OCI-LY3 (cell line): ENCODE data around the gene CHN2.

Experiments
- H2AFZ ChIP-seq: fragments of 200-600, 300-600 bp; shearing (Covaris generic); 2 replicates; pipeline ENCODE4 v1.6.0; 2014; ENCODE audit warnings: antibody characterized with exemption, low read depth, low read length
- H3K27ac ChIP-seq: fragments of 200-600, 300-600 bp; sonication (generic); 2 replicates; pipeline ENCODE4 v1.5.1; 2014; ENCODE audit warnings: mild to moderate bottlenecking, low read length, moderate library complexity, mixed read lengths
- H3K27me3 ChIP-seq: fragments of 200-600, 300-600 bp; sonication (generic); 2 replicates; pipeline ENCODE4 v1.6.1; 2014; ENCODE audit warnings: low read depth, low read length, mixed read lengths
- H3K36me3 ChIP-seq: fragments of 200-600, 300-600 bp; sonication (generic); replicated peaks from 2 replicates; pipeline ENCODE3; 2014; ENCODE audit warnings: low read depth, low read length, mixed read lengths
- H3K4me1 ChIP-seq: fragments of 300-600, 200-600 bp; sonication (generic); 2 replicates; pipeline ENCODE4 v1.6.1; 2014; ENCODE audit warnings: low read length, mixed read lengths
- H3K4me2 ChIP-seq: fragments of 200-600, 300-600 bp; sonication (generic); 2 replicates; pipeline ENCODE4 v1.6.1; 2014; ENCODE audit warnings: low read length, mixed read lengths
- H3K4me3 ChIP-seq: fragments of 300-600, 200-600 bp; sonication (generic); 2 replicates; pipeline ENCODE4 v1.5.1; 2014; ENCODE audit warnings: antibody characterized with exemption, mild to moderate bottlenecking, low read length, moderate library complexity
- H3K79me2 ChIP-seq: fragments of 300-600, 200-600 bp; shearing (Covaris generic); 2 replicates; pipeline ENCODE4 v1.6.1; 2014; ENCODE audit warnings: mild to moderate bottlenecking, low read length, mixed read lengths
- H3K9ac ChIP-seq: fragments of 300-600, 200-600 bp; shearing (Covaris generic); 2 replicates; pipeline ENCODE4 v1.6.0; 2014; ENCODE audit warnings: mild to moderate bottlenecking, low read length, moderate library complexity
- H3K9me3 ChIP-seq: fragments of 200-600, 300-600 bp; shearing (Covaris generic); 2 replicates; pipeline ENCODE4 v1.6.1; 2014; ENCODE audit warnings: low read length, mixed read lengths; ENCODE audit not compliant: insufficient read depth
- H4K20me1 ChIP-seq: fragments of 200-600, 300-600 bp; sonication (generic); 2 replicates; pipeline ENCODE4 v1.6.1; 2016; ENCODE audit warnings: low read length, mixed read lengths; ENCODE audit not compliant: insufficient read depth
- CTCF ChIP-seq: fragments of 200-600, 300-600 bp; sonication (generic); IDR thresholded peaks from 2 replicates; pipeline ENCODE4 v1.5.1; 2014; ENCODE audit warnings: antibody characterized with exemption, low read length, low read depth
- EZH2phosphoT487 ChIP-seq: fragments of 200-600 bp; shearing (Covaris generic); IDR thresholded peaks from 2 replicates; pipeline ENCODE4 v1.6.1; 2018; ENCODE audit warnings: antibody characterized with exemption, mixed run types, low read depth

The CHN2 gene

GRCh38 chr7:29414216-29414615, 219.6 kb downstream of the CHN2 start:
- TF ChIP-seq EZH2phosphoT487 (no peak), CTCF (no peak)
- H3K9ac ChIP-seq = no peak overlapping the region
- H3K27ac ChIP-seq = no peak overlapping the region
- H4K20me1 ChIP-seq = no peaks in the 10 kb centered on the region
- no peaks in the 10 kb centered on the region for H3K36me3 ChIP-seq
- no peaks in the 10 kb centered on the region for H3K79me2 ChIP-seq
- H3K4me2 ChIP-seq = no peak overlapping the region
- H2AFZ ChIP-seq = no peak overlapping the region
- H3K9me3 ChIP-seq = no peaks in the 10 kb centered on the region
- no peak overlapping the region for H3K4me3 ChIP-seq
- H3K4me1 ChIP-seq = no peaks in the 10 kb centered on the region
- no peaks in the 10 kb centered on the region for H3K27me3 ChIP-seq

GRCh38 chr7:29415215-29415614, 220.6 kb downstream of the CHN2 start:
- no peak overlapping the region for H3K4me2 ChIP-seq

GRCh38 chr7:29416276-29416937, 221.8 kb downstream of the CHN2 start:
- Histone ChIP-seq H3K36me3 (no peaks in the 10 kb centered on the region), H2AFZ (no peak overlapping the region), H3K4me1 (no peaks in the 10 kb centered on the region)

More at GRCh38 chr7:29415215-29415614, 220.6 kb downstream of the CHN2 start:
- Histone ChIP-seq H3K4me3 (no peak overlapping the region), H4K20me1 (no peaks in the 10 kb centered on the region), H3K27me3 (peaks cover 2% of the 10 kb centered on the region; the same call in 1 of the 2 replicates), H3K27ac (no peak overlapping the region), H3K79me2 (no peaks in the 10 kb centered on the region), H2AFZ (no peak overlapping the region), H3K9ac (no peak overlapping the region), H3K36me3 (no peaks in the 10 kb centered on the region), H3K9me3 (no peaks in the 10 kb centered on the region), H3K4me1 (no peaks in the 10 kb centered on the region)
- no peak for TF ChIP-seq EZH2phosphoT487
- no peak for TF ChIP-seq CTCF

GRCh38 chr7:29416938-29417305, 222.3 kb downstream of the CHN2 start:
- H3K4me3 ChIP-seq = no peak overlapping the region
- H3K36me3 ChIP-seq = no peaks in the 10 kb centered on the region
- no peaks in the 10 kb centered on the region for H3K79me2 ChIP-seq
- no peak overlapping the region for H3K4me2 ChIP-seq
- peaks cover 19% of the 10 kb centered on the region for H3K27me3 ChIP-seq
- no peak overlapping the region for H3K27ac ChIP-seq
- no peak overlapping the region for H3K9ac ChIP-seq
- TF ChIP-seq EZH2phosphoT487 (no peak), CTCF (no peak)
- no peaks in the 10 kb centered on the region for H3K9me3 ChIP-seq
- H4K20me1 ChIP-seq = no peaks in the 10 kb centered on the region
- no peak overlapping the region for H2AFZ ChIP-seq
- H3K4me1 ChIP-seq = no peaks in the 10 kb centered on the region

More at GRCh38 chr7:29416276-29416937, 221.8 kb downstream of the CHN2 start:
- Histone ChIP-seq H3K79me2 (no peaks in the 10 kb centered on the region), H3K27ac (no peak overlapping the region), H3K27me3 (peaks cover 14% of the 10 kb centered on the region), H3K9ac (no peak overlapping the region), H4K20me1 (no peaks in the 10 kb centered on the region), H3K9me3 (no peaks in the 10 kb centered on the region), H3K4me2 (no peak overlapping the region), H3K4me3 (no peak overlapping the region)
- TF ChIP-seq EZH2phosphoT487 (no peak), CTCF (no peak)
